Heart left ventricle (tissue), 13 donors: ENCODE measurements around the gene ANKRD33.

ENCODE experiments used
- CTCF ChIP-seq, 12 donors: fragments of 200-600 bp; sonication (generic) in 4 of 12; IDR thresholded peaks; one replicate each; pipeline versions ENCODE4 v1.5.0 to v1.8.0; 2018 to 2022; ENCODE audit warnings: antibody characterized with exemption in 12 of 12, mild to moderate bottlenecking in 5 of 12
- POLR2A ChIP-seq, 2 donors: fragments of 450-650 bp; IDR thresholded peaks; one replicate each; pipeline ENCODE4 v1.6.1; 2017; ENCODE audit warnings: antibody characterized with exemption in 2 of 2, mild to moderate bottlenecking in 2 of 2, moderate library complexity in 2 of 2
- donor health status: ischemic (EF 13 %, LVEDD 7.1; RV severe dilation, severe dysfunction).
- donor health status: DM: no; HTN: yes; CAD: no.
- donor health status: DM: no; HTN: no; CAD: no.
- donor health status: ischemic (EF 25% LVEDD 6.9; RV normal size, moderate dysfunction).
- donor health status: ischemic (EF 25% LVEDD 5.7; RV mildly dilated, moderate dysfunction).
- donor health status: ischemic (EF 35%, LVEDD 5.7; RV mildly dilated, moderate dysfunction).
- donor health status: nonischemic (EF 11% LVEDD 7.7; RV severe dilation, severe dysfunction).
- donor health status: DM: yes; HTN: yes; CAD: no.
- donor health status: PGD.
- donor health status: ischemic (EF 29% LVEDD 5.4; RV normal size, mild dysfunction).
- donor health status: nonischemic (EF 23%, LVEDD 6.1; RV moderate dilation, normal function).

- TF ChIP-seq CTCF (IDR thresholded peaks at IDR 0.05) (no peak), POLR2A (IDR thresholded peaks at IDR 0.05) (peak in 1 of 2 donors; percentile 51)
Observed at GRCh38 chr12:51905471-51906429, 17.8 kb downstream of the ANKRD33 start.
